A673 (cell line): ENCODE results near the gene TCAIM.

Source experiments
- EZH2 ChIP-seq: fragments of 200-600 bp; sonication (generic); IDR thresholded peaks from 2 replicates; pipeline ENCODE4 v1.6.1; 2017; ENCODE audit warnings: borderline replicate concordance, low read depth, mild to moderate bottlenecking, mixed read lengths, antibody characterized with exemption, low read length; ENCODE audit not compliant: poor library complexity, severe bottlenecking
- TF ChIP-seq, protein P1 (sequence below): fragments of 300-800, 200-600 bp; sonication (generic); conservative IDR thresholded peaks from 2 replicates; pipeline ENCODE4 v1.5.1; 2017; ENCODE audit warnings: low read depth, mild to moderate bottlenecking, antibody characterized with exemption, low read length, moderate library complexity, mixed read lengths

DNA sequence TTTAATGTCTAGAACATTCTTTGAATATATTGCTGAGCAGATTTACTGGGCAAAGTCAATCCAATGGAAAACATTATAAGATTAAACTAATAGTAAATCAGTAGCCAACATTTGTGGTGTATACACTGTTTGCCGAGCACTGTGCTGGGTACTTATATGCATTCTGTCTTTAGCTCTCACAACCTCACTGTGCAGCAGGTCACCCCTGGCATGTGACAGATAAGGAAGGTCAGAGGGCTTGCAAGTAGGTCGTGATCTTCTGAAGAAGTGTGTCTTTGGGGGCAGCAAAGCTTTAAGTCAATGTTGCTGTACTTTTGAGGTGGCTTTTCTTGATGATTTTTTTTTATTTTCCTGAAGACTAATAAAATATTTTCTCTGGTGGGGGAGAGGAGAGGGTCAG is 62.2 kb downstream of the TCAIM start:
- TF ChIP-seq, protein P1, sequence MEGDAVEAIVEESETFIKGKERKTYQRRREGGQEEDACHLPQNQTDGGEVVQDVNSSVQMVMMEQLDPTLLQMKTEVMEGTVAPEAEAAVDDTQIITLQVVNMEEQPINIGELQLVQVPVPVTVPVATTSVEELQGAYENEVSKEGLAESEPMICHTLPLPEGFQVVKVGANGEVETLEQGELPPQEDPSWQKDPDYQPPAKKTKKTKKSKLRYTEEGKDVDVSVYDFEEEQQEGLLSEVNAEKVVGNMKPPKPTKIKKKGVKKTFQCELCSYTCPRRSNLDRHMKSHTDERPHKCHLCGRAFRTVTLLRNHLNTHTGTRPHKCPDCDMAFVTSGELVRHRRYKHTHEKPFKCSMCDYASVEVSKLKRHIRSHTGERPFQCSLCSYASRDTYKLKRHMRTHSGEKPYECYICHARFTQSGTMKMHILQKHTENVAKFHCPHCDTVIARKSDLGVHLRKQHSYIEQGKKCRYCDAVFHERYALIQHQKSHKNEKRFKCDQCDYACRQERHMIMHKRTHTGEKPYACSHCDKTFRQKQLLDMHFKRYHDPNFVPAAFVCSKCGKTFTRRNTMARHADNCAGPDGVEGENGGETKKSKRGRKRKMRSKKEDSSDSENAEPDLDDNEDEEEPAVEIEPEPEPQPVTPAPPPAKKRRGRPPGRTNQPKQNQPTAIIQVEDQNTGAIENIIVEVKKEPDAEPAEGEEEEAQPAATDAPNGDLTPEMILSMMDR: no peak
- no peak for TF ChIP-seq EZH2
